Colonic mucosa (tissue), 4 donors: ENCODE results near the gene COL9A3. TPM values are rescaled to one million over a fixed set of nuclear protein-coding genes. Genes with fewer than 3 reads are reported as not detected.

Experiments
- DNase-seq: peaks from one replicate; pipeline ENCODE4 v3.0.0-alpha.2; 2020
- H3K27ac ChIP-seq: fragments of 200-600 bp; one replicate; pipeline ENCODE4 v1.8.0; 2021
- H3K27me3 ChIP-seq: fragments of 200-600 bp; one replicate; pipeline ENCODE4 v1.8.0; 2021
- H3K36me3 ChIP-seq: fragments of 200-600 bp; one replicate; pipeline ENCODE4 v1.8.0; 2021
- H3K4me1 ChIP-seq: fragments of 200-600 bp; one replicate; pipeline ENCODE4 v1.8.0; 2021; ENCODE audit warnings: mild to moderate bottlenecking
- H3K4me3 ChIP-seq: fragments of 200-600 bp; one replicate; pipeline ENCODE4 v1.8.0; 2021
- H3K9ac ChIP-seq, 2 donors: one replicate each; pipeline ENCODE4 v1.7.0; 2013; ENCODE audit warnings: control low read depth in 2 of 2, low read depth in 2 of 2, low read length in 2 of 2
- H3K9me3 ChIP-seq: fragments of 200-600 bp; one replicate; pipeline ENCODE4 v1.8.0; 2021
- intact Hi-C: fragments of 100-400 bp; cut with DNase I; formaldehyde crosslinking; loops from one replicate; pipeline ENCODE4 v1.14.1; 2022
- total RNA-seq, 2 donors: library from RNA; stranded (reverse); fragmentation: NEBNext Ultra II Directional in 1 of 2; extraction: Animal tissue kit (Norgen Biotek cat#: 25700) in 1 of 2; gene quantifications; one replicate each; pipeline ENCODE4 v1.2.1, GENCODE V29; 2021
- TF ChIP-seq, protein P1 (sequence below): fragments of 200-600 bp; IDR thresholded peaks from one replicate; pipeline ENCODE4 v1.8.0; 2022; ENCODE audit warnings: antibody characterized with exemption, mild to moderate bottlenecking
- donor health status: healthy.
- donor health status: DM: no; HTN: no; CAD: no.
- donor health status: DM: no; HTN: no; CAD: no.

Gene COL9A3
- total RNA-seq, 2 donors from 2014 or later, result 2.7 to 3.6 TPM

DNA sequence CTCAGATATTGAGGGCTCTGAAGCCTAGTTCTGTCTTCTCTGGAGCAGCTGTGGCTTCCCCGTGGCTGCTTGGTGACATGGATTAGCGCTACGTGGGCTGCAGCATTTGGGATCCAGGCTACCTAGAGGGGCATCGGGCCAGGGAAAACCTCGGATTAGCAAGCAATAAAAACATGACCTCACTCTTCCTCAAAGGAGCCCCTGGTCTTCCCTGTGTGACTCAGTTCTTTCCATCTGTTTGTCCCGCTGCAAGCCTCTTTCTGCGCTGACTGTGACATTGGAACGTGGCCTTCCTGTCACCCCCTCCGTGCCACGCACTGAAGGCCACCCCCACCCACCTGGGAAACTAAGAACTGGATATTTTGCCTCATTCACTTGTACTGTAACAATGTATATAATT lies 17.0 kb upstream of the COL9A3 start:
- H3K4me1 ChIP-seq, result peaks cover 14% of the 10 kb centered on the region
- H3K4me3 ChIP-seq, result no peak overlapping the region
- TF ChIP-seq, protein P1, sequence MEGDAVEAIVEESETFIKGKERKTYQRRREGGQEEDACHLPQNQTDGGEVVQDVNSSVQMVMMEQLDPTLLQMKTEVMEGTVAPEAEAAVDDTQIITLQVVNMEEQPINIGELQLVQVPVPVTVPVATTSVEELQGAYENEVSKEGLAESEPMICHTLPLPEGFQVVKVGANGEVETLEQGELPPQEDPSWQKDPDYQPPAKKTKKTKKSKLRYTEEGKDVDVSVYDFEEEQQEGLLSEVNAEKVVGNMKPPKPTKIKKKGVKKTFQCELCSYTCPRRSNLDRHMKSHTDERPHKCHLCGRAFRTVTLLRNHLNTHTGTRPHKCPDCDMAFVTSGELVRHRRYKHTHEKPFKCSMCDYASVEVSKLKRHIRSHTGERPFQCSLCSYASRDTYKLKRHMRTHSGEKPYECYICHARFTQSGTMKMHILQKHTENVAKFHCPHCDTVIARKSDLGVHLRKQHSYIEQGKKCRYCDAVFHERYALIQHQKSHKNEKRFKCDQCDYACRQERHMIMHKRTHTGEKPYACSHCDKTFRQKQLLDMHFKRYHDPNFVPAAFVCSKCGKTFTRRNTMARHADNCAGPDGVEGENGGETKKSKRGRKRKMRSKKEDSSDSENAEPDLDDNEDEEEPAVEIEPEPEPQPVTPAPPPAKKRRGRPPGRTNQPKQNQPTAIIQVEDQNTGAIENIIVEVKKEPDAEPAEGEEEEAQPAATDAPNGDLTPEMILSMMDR, result no peak
- no peak overlapping the region for H3K9ac ChIP-seq
- DNase-seq, result no peak
- H3K9me3 ChIP-seq, result no peaks in the 10 kb centered on the region
- no peaks in the 10 kb centered on the region for H3K27me3 ChIP-seq
- H3K27ac ChIP-seq, result no peak overlapping the region
- H3K36me3 ChIP-seq, result no peaks in the 10 kb centered on the region
- intact Hi-C loops, result no loop called here

DNA sequence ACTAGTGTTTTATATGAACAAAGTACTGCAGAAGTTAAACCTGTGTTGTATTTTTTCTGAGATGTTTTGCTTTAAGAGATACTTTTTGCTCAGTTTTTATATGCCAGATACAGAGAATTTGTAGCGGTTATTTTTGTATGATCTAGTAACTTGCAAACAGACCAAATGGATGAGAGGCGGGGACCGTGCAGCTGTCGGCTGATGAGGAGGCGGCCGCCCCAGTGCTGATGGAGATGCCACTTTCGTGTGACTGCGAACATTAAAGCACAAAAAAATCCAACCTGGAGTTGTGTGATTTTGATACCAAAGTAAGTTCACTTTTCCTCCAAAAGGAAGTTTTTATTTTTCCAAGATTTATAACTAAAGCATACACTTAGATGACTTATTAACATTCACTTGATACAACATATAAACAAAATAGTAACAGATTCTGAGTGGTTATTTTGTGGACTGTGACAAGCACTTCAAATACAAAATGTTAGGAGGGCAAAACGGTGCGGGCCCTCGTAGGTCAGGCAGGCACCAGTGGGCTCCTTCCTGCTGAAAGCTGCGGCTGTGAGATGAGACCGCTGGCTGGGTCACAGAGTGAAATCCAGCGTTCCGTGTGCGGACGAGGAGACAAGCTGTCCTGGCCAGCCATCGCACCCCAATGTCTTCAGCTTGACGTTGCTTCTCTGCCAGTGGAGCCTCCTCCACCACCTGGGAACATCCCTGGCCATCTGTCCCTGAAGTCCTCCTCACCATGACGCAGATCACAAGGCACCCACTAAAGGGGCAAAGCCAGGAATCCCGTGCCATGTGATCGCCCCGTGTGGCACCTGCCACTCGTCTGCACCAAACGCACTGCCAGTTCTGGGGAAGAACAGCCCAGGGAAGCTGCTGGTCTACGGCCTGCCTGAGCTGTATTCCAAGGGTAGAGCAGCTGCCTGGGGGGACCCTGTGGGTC lies 16.3 kb upstream of the COL9A3 start:
- no peak for DNase-seq
- intact Hi-C loops, result no loop called here
- H3K36me3 ChIP-seq, result no peaks in the 10 kb centered on the region
- H3K9me3 ChIP-seq, result no peaks in the 10 kb centered on the region
- peaks cover 14% of the 10 kb centered on the region for H3K4me1 ChIP-seq
- no peak overlapping the region for H3K4me3 ChIP-seq
- H3K27ac ChIP-seq, result no peak overlapping the region
- H3K9ac ChIP-seq, result no peak overlapping the region
- H3K27me3 ChIP-seq, result no peaks in the 10 kb centered on the region
- TF ChIP-seq, protein P1, result no peak

DNA sequence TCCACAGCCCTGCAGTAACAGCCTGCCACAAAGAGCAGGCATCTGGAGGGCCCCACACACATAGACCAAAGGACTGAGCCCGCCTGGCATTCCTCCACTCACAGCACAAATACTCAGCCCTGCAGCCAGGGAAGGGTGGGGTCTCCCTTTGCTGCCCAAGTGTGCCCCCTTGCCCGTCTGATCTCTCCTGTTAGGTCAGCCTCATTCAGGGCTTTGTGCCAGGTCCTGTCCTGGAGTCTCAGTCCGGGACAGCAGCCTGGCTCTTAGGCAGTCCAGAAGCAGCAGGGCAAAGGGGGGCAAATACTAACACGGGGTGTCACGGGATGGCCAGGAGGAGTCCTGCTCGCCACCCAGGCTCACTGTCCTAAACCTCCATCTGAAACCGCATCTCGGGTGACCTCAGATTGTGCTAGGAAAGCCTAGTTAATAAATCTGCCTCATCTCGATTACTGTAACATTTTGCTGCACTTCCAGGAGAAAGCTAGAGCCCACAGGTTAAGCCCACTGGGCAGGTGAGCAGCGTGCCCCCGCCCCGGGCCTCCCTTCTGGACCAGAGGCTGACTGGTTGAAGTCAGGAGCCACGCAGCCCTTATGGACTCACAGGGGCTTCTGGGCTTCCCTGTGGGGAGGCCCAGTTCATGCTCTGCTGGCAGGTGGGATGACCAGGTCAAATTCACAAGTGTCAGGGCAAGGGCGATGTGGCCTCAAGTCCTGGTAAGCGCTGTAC lies 15.4 kb upstream of the COL9A3 start:
- Histone ChIP-seq H3K9ac (no peak overlapping the region), H3K27me3 (no peaks in the 10 kb centered on the region), H3K4me1 (peaks cover 22% of the 10 kb centered on the region), H3K27ac (no peak overlapping the region), H3K36me3 (no peaks in the 10 kb centered on the region), H3K4me3 (no peak overlapping the region), H3K9me3 (no peaks in the 10 kb centered on the region)
- intact Hi-C loops, result no loop called here
- no peak for DNase-seq
- TF ChIP-seq, protein P1, result no peak

DNA sequence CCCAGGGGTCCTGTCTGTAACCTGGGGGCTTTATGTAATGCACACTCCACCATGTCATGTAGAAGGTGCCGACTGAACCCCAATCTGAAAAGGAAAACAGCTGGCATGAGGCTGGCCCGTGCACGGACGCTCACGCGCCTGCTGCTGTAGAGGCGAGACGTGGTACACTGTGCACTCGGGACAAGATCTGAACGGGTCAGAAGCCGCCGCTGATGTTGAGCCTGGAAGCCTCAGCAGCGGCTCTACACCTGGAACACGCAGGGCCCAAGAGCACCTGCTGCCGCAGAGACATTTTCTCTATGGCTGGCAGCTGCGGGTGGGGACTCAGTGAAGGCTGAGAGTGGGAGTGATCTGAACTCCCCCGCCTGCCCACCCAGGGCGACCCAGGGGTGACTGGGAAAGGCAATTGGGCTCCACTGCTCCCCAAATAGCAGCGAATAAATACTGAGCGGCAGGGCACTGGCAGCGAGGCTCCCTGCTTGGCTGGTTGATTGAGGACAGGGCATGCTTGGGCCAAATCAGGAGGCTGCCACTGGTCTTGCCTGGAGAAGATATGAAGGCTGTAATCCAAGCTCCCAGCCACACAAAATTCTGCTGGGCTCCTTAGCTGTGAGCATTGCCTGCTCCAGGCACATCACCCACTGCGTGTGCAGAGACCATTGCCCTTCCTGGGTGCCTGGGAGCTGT lies 14.7 kb upstream of the COL9A3 start:
- H3K27ac ChIP-seq, result no peak overlapping the region
- intact Hi-C loops, result no loop called here
- no peak for DNase-seq

More for the DNA sequence above, 14.7 kb upstream of the COL9A3 start:
- Histone ChIP-seq H3K9me3 (no peaks in the 10 kb centered on the region), H3K9ac (no peak overlapping the region), H3K36me3 (no peaks in the 10 kb centered on the region), H3K27me3 (no peaks in the 10 kb centered on the region), H3K4me1 (peaks cover 26% of the 10 kb centered on the region), H3K4me3 (no peak overlapping the region)
- TF ChIP-seq, protein P1, result no peak
